ENCODE measurements around the gene CD3E.

CD3E gene

DNA sequence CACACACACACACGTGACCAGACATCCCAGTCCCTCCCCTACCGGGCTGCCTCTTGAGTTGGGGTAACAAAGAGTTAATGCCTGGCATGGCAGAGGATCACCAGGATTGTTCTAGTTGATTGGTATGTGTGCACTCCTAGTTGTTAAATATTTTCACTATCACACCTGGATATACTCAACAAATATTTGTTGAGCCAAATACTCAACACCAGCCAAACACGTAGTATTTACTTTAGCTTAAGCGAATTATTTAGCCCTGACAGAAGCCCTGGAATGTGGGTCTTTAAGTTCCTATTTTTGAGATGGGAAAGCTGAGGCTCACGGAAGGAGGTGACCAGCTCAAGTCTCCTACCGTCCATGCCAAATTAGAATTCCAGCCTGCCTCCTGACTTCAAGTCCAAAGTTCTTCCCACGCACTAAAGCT, 10.5 kb downstream of the CD3E start:
- peak in 1 of 2 donors; percentile 6 for DNase-seq
- no peak overlapping the region for H3K14ac ChIP-seq (ENCODE audit: low read length)
- peaks cover 4% of the 10 kb centered on the region for H3K9me3 ChIP-seq (ENCODE audit: insufficient read depth, low read depth, low read length)
- no peak overlapping the region for H2BK5ac ChIP-seq (ENCODE audit: low read depth, low read length, poor library complexity)
- no peaks in the 10 kb centered on the region for H3K79me1 ChIP-seq (ENCODE audit: low read length)
- no peak overlapping the region for H3K18ac ChIP-seq (ENCODE audit: low read length)
- no peaks in the 10 kb centered on the region for H3K27me3 ChIP-seq (ENCODE audit: insufficient read depth, low read length)
- H2BK120ac ChIP-seq (ENCODE audit: insufficient read depth, low read length, poor library complexity), result no peak overlapping the region
- H4K91ac ChIP-seq (ENCODE audit: low read depth, low read length), result no peak overlapping the region
- H3K4me1 ChIP-seq (ENCODE audit: control insufficient read depth in 1 of 2, insufficient read depth in 2 of 2, low read length in 2 of 2), result peaks cover 3% of the 10 kb centered on the region in 2 experiments
- H2AFZ ChIP-seq (ENCODE audit: insufficient read depth, low read length, poor library complexity), result no peak overlapping the region
- no peak overlapping the region for H2BK12ac ChIP-seq (ENCODE audit: low read length)
- no peaks in the 10 kb centered on the region for H3K36me3 ChIP-seq (ENCODE audit: control insufficient read depth in 1 of 2, insufficient read depth in 2 of 2, low read length in 2 of 2)
- no peak overlapping the region for H4K8ac ChIP-seq (ENCODE audit: low read depth, low read length)
- H3K4me2 ChIP-seq (ENCODE audit: low read length), result no peak overlapping the region
- no peak overlapping the region for H4K12ac ChIP-seq (ENCODE audit: low read depth, low read length)
- no peak overlapping the region for H3K4ac ChIP-seq (ENCODE audit: low read depth, low read length)
- H2AK5ac ChIP-seq (ENCODE audit: low read length), result no peak overlapping the region
- no peak overlapping the region for H3K27ac ChIP-seq (ENCODE audit: low read depth, low read length)
- H3K79me2 ChIP-seq (ENCODE audit: control insufficient read depth, insufficient read depth, low read length, poor library complexity), result no peaks in the 10 kb centered on the region
- no peak overlapping the region for H3K9ac ChIP-seq (ENCODE audit: low read length)
- no peak overlapping the region for H3K23ac ChIP-seq (ENCODE audit: low read length)
- no CpG with 5 or more reads among the region's 7 CpGs for WGBS (ENCODE audit: extremely low coverage, insufficient coverage, insufficient read length)
- H3K4me3 ChIP-seq (ENCODE audit: low read depth, low read length), result no peak overlapping the region

DNA sequence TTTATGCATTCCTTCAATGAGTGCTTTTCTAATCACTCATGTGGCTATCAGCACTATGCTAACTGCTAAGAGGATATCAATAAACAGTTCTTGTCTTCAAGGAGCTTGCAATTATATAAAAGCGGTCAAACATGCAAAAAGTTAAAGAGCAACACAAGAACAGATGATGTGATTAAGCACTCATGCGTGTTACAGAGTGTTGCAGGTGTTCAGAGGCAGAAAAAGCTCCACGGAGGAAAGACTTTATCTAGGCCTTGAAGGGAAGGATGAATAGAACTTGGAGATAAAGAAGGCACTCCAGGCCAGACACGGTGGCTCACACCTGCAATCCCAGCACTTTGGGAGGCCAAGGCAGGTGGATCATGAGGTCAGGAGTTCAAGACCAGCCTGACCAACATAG, 13.6 kb downstream of the CD3E start:
- H3K4ac ChIP-seq (ENCODE audit: low read depth, low read length), result no peak overlapping the region
- H2AK5ac ChIP-seq (ENCODE audit: low read length), result no peak overlapping the region
- H3K18ac ChIP-seq (ENCODE audit: low read length), result no peak overlapping the region
- H3K36me3 ChIP-seq (ENCODE audit: control insufficient read depth in 1 of 2, insufficient read depth in 2 of 2, low read length in 2 of 2), result no peaks in the 10 kb centered on the region
- H4K12ac ChIP-seq (ENCODE audit: low read depth, low read length), result no peak overlapping the region
- peaks cover 4% of the 10 kb centered on the region for H3K9me3 ChIP-seq (ENCODE audit: insufficient read depth, low read depth, low read length)
- H3K27ac ChIP-seq (ENCODE audit: low read depth, low read length), result no peak overlapping the region
- H3K4me3 ChIP-seq (ENCODE audit: low read depth, low read length), result no peak overlapping the region
- no peaks in the 10 kb centered on the region for H3K27me3 ChIP-seq (ENCODE audit: insufficient read depth, low read length)
- WGBS (ENCODE audit: extremely low coverage, insufficient coverage, insufficient read length), result no CpG with 5 or more reads among the region's 4 CpGs
- DNase-seq, result no peak
- H3K4me1 ChIP-seq (ENCODE audit: control insufficient read depth in 1 of 2, insufficient read depth in 2 of 2, low read length in 2 of 2), result peaks cover 3% of the 10 kb centered on the region in 2 experiments
- H2BK12ac ChIP-seq (ENCODE audit: low read length), result no peak overlapping the region
- no peak overlapping the region for H3K4me2 ChIP-seq (ENCODE audit: low read length)
- no peak overlapping the region for H4K91ac ChIP-seq (ENCODE audit: low read depth, low read length)
- H3K79me1 ChIP-seq (ENCODE audit: low read length), result no peaks in the 10 kb centered on the region
- H3K9ac ChIP-seq (ENCODE audit: low read length), result no peak overlapping the region
- no peaks in the 10 kb centered on the region for H3K79me2 ChIP-seq (ENCODE audit: control insufficient read depth, insufficient read depth, low read length, poor library complexity)
- H4K8ac ChIP-seq (ENCODE audit: low read depth, low read length), result no peak overlapping the region
- H2BK5ac ChIP-seq (ENCODE audit: low read depth, low read length, poor library complexity), result no peak overlapping the region
- no peak overlapping the region for H3K14ac ChIP-seq (ENCODE audit: low read length)
- H2AFZ ChIP-seq (ENCODE audit: insufficient read depth, low read length, poor library complexity), result no peak overlapping the region
- H2BK120ac ChIP-seq (ENCODE audit: insufficient read depth, low read length, poor library complexity), result no peak overlapping the region
- H3K23ac ChIP-seq (ENCODE audit: low read length), result no peak overlapping the region

DNA sequence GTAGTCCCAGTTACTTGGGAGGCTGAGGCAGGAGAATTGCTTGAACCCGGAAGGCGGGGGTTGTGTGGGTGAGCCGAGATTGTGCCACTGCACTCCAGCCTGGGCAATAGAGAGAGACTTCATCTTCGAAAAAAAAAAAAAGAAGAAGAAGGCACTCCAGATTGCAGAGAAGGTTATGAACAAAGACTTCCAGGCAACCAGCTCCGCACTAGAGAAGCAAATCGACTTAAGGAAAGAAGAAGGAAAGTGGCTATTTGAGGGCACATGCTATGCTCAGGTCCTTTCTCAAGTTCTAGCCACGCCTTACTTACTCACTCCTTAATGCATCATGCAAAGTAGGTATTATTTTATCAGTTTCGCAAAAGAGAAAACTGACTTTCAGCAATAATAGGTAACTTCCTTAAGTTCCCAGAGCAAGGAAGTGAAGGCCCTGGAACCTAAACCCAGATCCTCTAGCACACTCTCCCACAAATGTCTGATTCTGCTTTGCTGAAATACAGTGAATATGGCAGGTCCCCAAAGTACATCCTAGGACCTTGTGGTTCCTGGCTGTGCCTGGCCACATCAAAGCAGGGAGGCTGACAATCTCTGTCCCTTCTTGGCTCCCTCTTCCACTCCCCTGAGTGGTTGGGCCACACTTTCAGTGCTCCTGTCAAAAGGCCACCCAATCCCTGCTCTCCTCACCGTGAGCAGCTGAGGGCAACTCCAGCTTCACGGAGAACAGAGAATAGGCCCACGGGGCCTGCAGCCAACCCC, 14.2 kb downstream of the CD3E start:
- no CpG with 5 or more reads among the region's 11 CpGs for WGBS (ENCODE audit: extremely low coverage, insufficient coverage, insufficient read length)
- peaks cover under 1% of the 10 kb centered on the region for H3K9me3 ChIP-seq (ENCODE audit: insufficient read depth, low read depth, low read length)

DNA sequence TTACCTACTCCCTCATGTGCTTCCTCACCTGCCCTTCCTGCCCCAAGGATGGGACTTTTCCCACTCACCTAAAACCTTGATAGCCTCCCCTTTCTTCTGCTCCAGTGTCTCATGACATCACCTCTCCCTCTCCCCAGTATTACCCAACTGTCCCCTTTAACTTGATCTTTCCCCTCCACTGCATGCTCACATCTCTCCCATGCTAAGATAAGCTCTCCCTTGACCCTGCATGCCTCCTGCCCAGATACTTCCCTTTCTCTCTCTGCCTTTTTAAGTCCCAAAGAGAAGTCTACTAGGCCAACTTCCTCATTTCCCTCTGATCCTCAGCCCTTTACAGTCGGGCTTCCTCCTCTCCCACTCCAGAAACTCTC, 14.8 kb downstream of the CD3E start:
- Histone ChIP-seq H3K4me1 (ENCODE audit: control insufficient read depth in 1 of 2, insufficient read depth in 2 of 2, low read length in 2 of 2) (peaks cover 3% of the 10 kb centered on the region in 2 experiments), H3K27me3 (ENCODE audit: insufficient read depth, low read length) (no peaks in the 10 kb centered on the region), H4K8ac (ENCODE audit: low read depth, low read length) (no peak overlapping the region), H3K79me1 (ENCODE audit: low read length) (no peaks in the 10 kb centered on the region), H3K4me3 (ENCODE audit: low read depth, low read length) (no peak overlapping the region), H2BK12ac (ENCODE audit: low read length) (no peak overlapping the region), H3K23ac (ENCODE audit: low read length) (no peak overlapping the region), H2BK5ac (ENCODE audit: low read depth, low read length, poor library complexity) (no peak overlapping the region), H4K12ac (ENCODE audit: low read depth, low read length) (no peak overlapping the region), H3K36me3 (ENCODE audit: control insufficient read depth in 1 of 2, insufficient read depth in 2 of 2, low read length in 2 of 2) (no peaks in the 10 kb centered on the region), H2BK120ac (ENCODE audit: insufficient read depth, low read length, poor library complexity) (no peak overlapping the region), H3K18ac (ENCODE audit: low read length) (no peak overlapping the region), H3K79me2 (ENCODE audit: control insufficient read depth, insufficient read depth, low read length, poor library complexity) (no peaks in the 10 kb centered on the region), H3K27ac (ENCODE audit: low read depth, low read length) (no peak overlapping the region), H2AK5ac (ENCODE audit: low read length) (no peak overlapping the region), H3K14ac (ENCODE audit: low read length) (no peak overlapping the region), H4K91ac (ENCODE audit: low read depth, low read length) (no peak overlapping the region), H3K4me2 (ENCODE audit: low read length) (no peak overlapping the region), H2AFZ (ENCODE audit: insufficient read depth, low read length, poor library complexity) (no peak overlapping the region), H3K9me3 (ENCODE audit: insufficient read depth, low read depth, low read length) (no peaks in the 10 kb centered on the region), H3K9ac (ENCODE audit: low read length) (no peak overlapping the region), H3K4ac (ENCODE audit: low read depth, low read length) (no peak overlapping the region)
- WGBS (ENCODE audit: extremely low coverage, insufficient coverage, insufficient read length), result no CpG with 5 or more reads among the region's 1 CpG
- peak in 1 of 2 donors; percentile 3 for DNase-seq

More for the DNA sequence above, 14.2 kb downstream of the CD3E start:
- Histone ChIP-seq H3K4ac (ENCODE audit: low read depth, low read length) (no peak overlapping the region), H3K36me3 (ENCODE audit: control insufficient read depth in 1 of 2, insufficient read depth in 2 of 2, low read length in 2 of 2) (no peaks in the 10 kb centered on the region), H3K79me1 (ENCODE audit: low read length) (no peaks in the 10 kb centered on the region), H2AFZ (ENCODE audit: insufficient read depth, low read length, poor library complexity) (no peak overlapping the region), H3K18ac (ENCODE audit: low read length) (no peak overlapping the region), H3K27me3 (ENCODE audit: insufficient read depth, low read length) (no peaks in the 10 kb centered on the region), H3K4me2 (ENCODE audit: low read length) (no peak overlapping the region), H4K8ac (ENCODE audit: low read depth, low read length) (no peak overlapping the region), H4K91ac (ENCODE audit: low read depth, low read length) (no peak overlapping the region), H3K23ac (ENCODE audit: low read length) (no peak overlapping the region), H3K4me3 (ENCODE audit: low read depth, low read length) (no peak overlapping the region), H2AK5ac (ENCODE audit: low read length) (no peak overlapping the region), H2BK120ac (ENCODE audit: insufficient read depth, low read length, poor library complexity) (no peak overlapping the region), H2BK5ac (ENCODE audit: low read depth, low read length, poor library complexity) (no peak overlapping the region), H3K27ac (ENCODE audit: low read depth, low read length) (no peak overlapping the region), H3K4me1 (ENCODE audit: control insufficient read depth in 1 of 2, insufficient read depth in 2 of 2, low read length in 2 of 2) (peaks cover 3% of the 10 kb centered on the region in 2 experiments), H3K79me2 (ENCODE audit: control insufficient read depth, insufficient read depth, low read length, poor library complexity) (no peaks in the 10 kb centered on the region), H3K9ac (ENCODE audit: low read length) (no peak overlapping the region), H3K14ac (ENCODE audit: low read length) (no peak overlapping the region), H2BK12ac (ENCODE audit: low read length) (no peak overlapping the region), H4K12ac (ENCODE audit: low read depth, low read length) (no peak overlapping the region)
- DNase-seq, result peak in 1 of 2 donors; percentile 1
